NB4 (cell line): ENCODE results near the gene FAM184A.
"Not testable (repeated sequence)": the region's sequence is repeated elsewhere in the genome, so short reads cannot be mapped to it uniquely, and the experiment has no call there.

Experiments used
- DNase-seq: peaks from one replicate; pipeline ENCODE4 v3.0.0; 2010; ENCODE audit warnings: low read depth
- H3K4me3 ChIP-seq: one replicate; pipeline ENCODE4 v1.5.1; 2011; ENCODE audit warnings: mild to moderate bottlenecking, low read depth, low read length, moderate library complexity
- CTCF ChIP-seq: IDR thresholded peaks from one replicate; pipeline ENCODE4 v1.5.1; 2012; ENCODE audit warnings: low read depth, low read length
- MAX ChIP-seq: IDR thresholded peaks from 2 replicates; pipeline ENCODE4 v1.6.1; 2011; ENCODE audit warnings: low read depth, low read length
- MYC ChIP-seq: IDR thresholded peaks from 2 replicates; pipeline ENCODE4 v1.6.1; 2011; ENCODE audit warnings: low read depth, low read length
- POLR2A ChIP-seq: IDR thresholded peaks from 2 replicates; pipeline ENCODE4 v1.6.1; 2011; ENCODE audit warnings: mild to moderate bottlenecking; ENCODE audit not compliant: insufficient read length; ENCODE audit errors: extremely low read depth

FAM184A gene

GRCh38 chr6:119105282-119105681, 26.8 kb upstream of the FAM184A start:
- TF ChIP-seq MAX (no peak), POLR2A (no peak), MYC (no peak), CTCF (no peak)
- DNase-seq, result no peak
- no peak overlapping the region for H3K4me3 ChIP-seq

GRCh38 chr6:119102901-119103300, 24.4 kb upstream of the FAM184A start:
- H3K4me3 ChIP-seq, result no peak overlapping the region
- no peak for DNase-seq
- no peak for TF ChIP-seq MYC
- no peak for TF ChIP-seq CTCF
- no peak for TF ChIP-seq MAX
- TF ChIP-seq POLR2A, result no peak

- TF ChIP-seq POLR2A, result no peak
- no peak for TF ChIP-seq MYC
- TF ChIP-seq MAX, result no peak
- no peak for TF ChIP-seq CTCF
- no peak for DNase-seq
- H3K4me3 ChIP-seq, result no peak overlapping the region
These were observed 21.7 kb upstream of the FAM184A start for GRCh38 chr6:119100115-119100514.

GRCh38 chr6:119097815-119098361, 19.4 kb upstream of the FAM184A start:
- H3K4me3 ChIP-seq, DNase-seq: not testable (repeated sequence)

- no peak for DNase-seq
- no peak overlapping the region for H3K4me3 ChIP-seq
These were observed 18.5 kb upstream of the FAM184A start for GRCh38 chr6:119096721-119097565.

More at GRCh38 chr6:119096721-119097565, 18.5 kb upstream of the FAM184A start:
- TF ChIP-seq POLR2A, result no peak
- TF ChIP-seq CTCF, result no peak
- no peak for TF ChIP-seq MYC
- TF ChIP-seq MAX, result no peak
